Fibroblast of mammary gland (primary cell): Measurements from ENCODE around the gene CLDN5.
"Not testable (repeated sequence)": the region's sequence is repeated elsewhere in the genome, so short reads cannot be mapped to it uniquely, and the experiment has no call there.

Experiments
- DNase-seq: peaks from one replicate; pipeline ENCODE4 v3.0.0-alpha.2; 2010; ENCODE audit warnings: low read depth
- H3K4me3 ChIP-seq: 2 replicates; pipeline ENCODE4 v1.5.1; 2011; ENCODE audit warnings: low read depth, mild to moderate bottlenecking, low read length, moderate library complexity; ENCODE audit not compliant: control insufficient read depth
- CTCF ChIP-seq: conservative IDR thresholded peaks from 2 replicates; pipeline ENCODE4 v1.5.1; 2011; ENCODE audit warnings: low read depth, low read length, inconsistent platforms; ENCODE audit not compliant: control insufficient read depth, insufficient read depth

CLDN5 gene

GRCh38 chr22:19537941-19538488 lies 13.8 kb upstream of the CLDN5 start:
- no peak for TF ChIP-seq CTCF
- no peak overlapping the region for H3K4me3 ChIP-seq
- DNase-seq = no peak

- DNase-seq = no peak
- TF ChIP-seq CTCF = no peak
- H3K4me3 ChIP-seq = no peak overlapping the region
Observed at GRCh38 chr22:19536564-19536963, 12.4 kb upstream of the CLDN5 start.

GRCh38 chr22:19535001-19535400 lies 10.8 kb upstream of the CLDN5 start:
- no peak for DNase-seq
- TF ChIP-seq CTCF = no peak
- H3K4me3 ChIP-seq = no peak overlapping the region

GRCh38 chr22:19533857-19534256 lies 9.6 kb upstream of the CLDN5 start:
- H3K4me3 ChIP-seq = no peak overlapping the region
- TF ChIP-seq CTCF = no peak
- no peak for DNase-seq

- TF ChIP-seq CTCF = no peak
- no peak overlapping the region for H3K4me3 ChIP-seq
- DNase-seq = no peak
Observed at GRCh38 chr22:19533049-19533626, 8.9 kb upstream of the CLDN5 start.

- DNase-seq, H3K4me3 ChIP-seq: not testable (repeated sequence)
Observed at GRCh38 chr22:19531327-19531726, 7.1 kb upstream of the CLDN5 start.

GRCh38 chr22:19530751-19531150 lies 6.5 kb upstream of the CLDN5 start:
- no peak for TF ChIP-seq CTCF
- no peak overlapping the region for H3K4me3 ChIP-seq
- DNase-seq = no peak
